ENCODE data around the gene CTCF. TPM values are rescaled to one million over a fixed set of nuclear protein-coding genes. Genes with fewer than 3 reads are reported as not detected.

The CTCF gene
- total RNA-seq, 1 experiment from 2014 or later: 30.3 TPM

- BruUV-seq (replicated peaks): no TSS peak
- ATAC-seq (peak; percentile 56), DNase-seq (no peak)
Measured at GRCh38 chr16:67653128-67653788, 90.9 kb downstream of the CTCF start.

GRCh38 chr16:67653789-67654402 lies 91.6 kb downstream of the CTCF start:
- Histone ChIP-seq H3K9me2 (replicated peaks; ENCODE audit: low read length) (no peaks in the 10 kb centered on the region), H3K79me2 (ENCODE audit: low read length) (0 out of 2 replicates have a peak, but pooled peaks cover 2% of the 10 kb centered on the region), H3K9ac (ENCODE audit: low read length) (no peak overlapping the region), H3K27me3 (ENCODE audit: low read length) (no peaks in the 10 kb centered on the region), H2AFZ (ENCODE audit: low read length) (no peak overlapping the region), H3K4me3 (ENCODE audit: low read length) (peak overlapping the region; percentile 68), H3K27ac (ENCODE audit: low read length) (no peak overlapping the region), H3K36me3 (ENCODE audit: low read depth, low read length) (no peaks in the 10 kb centered on the region), H3K4me2 (ENCODE audit: low read length) (peak overlapping the region; percentile 91), H3F3A (ENCODE audit: low read length, unreplicated experiment) (no peaks in the 10 kb centered on the region), H3K4me1 (ENCODE audit: insufficient read depth, low read length) (peaks cover 2% of the 10 kb centered on the region; the same call in 1 of the 2 replicates), H4K20me1 (ENCODE audit: low read length) (no peaks in the 10 kb centered on the region), H3K9me3 (ENCODE audit: low read length) (no peaks in the 10 kb centered on the region)
- DNase-seq (no peak), ATAC-seq (peak; percentile 21)
- ChIA-PET CTCF (interaction anchor here (0.5 kb wide), 1 partner anchor 149 kb away, joined by 4 read pairs; no protein-coding TSS in a partner anchor), POLR2A (ENCODE audit: unreplicated experiment) (no interaction called here)
- TF ChIP-seq EZH2 (IDR thresholded peaks at IDR 0.05; ENCODE audit: low read length, unreplicated experiment) (no peak), CTCF (conservative IDR thresholded peaks at IDR 0.05; ENCODE audit: low read depth, low read length) (no peak), EZH2phosphoT487 (IDR thresholded peaks at IDR 0.05; ENCODE audit: borderline replicate concordance, low read length) (no peak)
- no TSS peak for BruUV-seq (replicated peaks)
- intact Hi-C loops (cut with micrococcal nuclease): no loop called here

More at GRCh38 chr16:67653128-67653788, 90.9 kb downstream of the CTCF start:
- H3K4me1 ChIP-seq (ENCODE audit: insufficient read depth, low read length): no peaks in the 10 kb centered on the region; the same call in 1 of the 2 replicates
- H3K79me2 ChIP-seq (ENCODE audit: low read length): no peaks in the 10 kb centered on the region
- H3K9me3 ChIP-seq (ENCODE audit: low read length): no peaks in the 10 kb centered on the region
- POLR2A ChIA-PET (ENCODE audit: unreplicated experiment): no interaction called here
- H3K36me3 ChIP-seq (ENCODE audit: low read depth, low read length): no peaks in the 10 kb centered on the region
- H2AFZ ChIP-seq (ENCODE audit: low read length): 0 out of 2 replicates have a peak overlapping the region, but pooled peaks have one; percentile 13
- no peaks in the 10 kb centered on the region for H3K27me3 ChIP-seq (ENCODE audit: low read length)
- H4K20me1 ChIP-seq (ENCODE audit: low read length): no peaks in the 10 kb centered on the region
- H3F3A ChIP-seq (ENCODE audit: low read length, unreplicated experiment): no peaks in the 10 kb centered on the region
- peak overlapping the region; percentile 68 for H3K4me3 ChIP-seq (ENCODE audit: low read length)
- peak overlapping the region; percentile 91 for H3K4me2 ChIP-seq (ENCODE audit: low read length)
- intact Hi-C loops (cut with micrococcal nuclease): no loop called here
- H3K27ac ChIP-seq (ENCODE audit: low read length): no peak overlapping the region
- no peak overlapping the region for H3K9ac ChIP-seq (ENCODE audit: low read length)
- CTCF ChIA-PET: interaction anchor here (0.6 kb wide), 1 partner anchor 91 kb away, joined by 3 read pairs; the partner anchor contains the start of gene CTCF
- no peaks in the 10 kb centered on the region for H3K9me2 ChIP-seq (replicated peaks; ENCODE audit: low read length)
- TF ChIP-seq CTCF (conservative IDR thresholded peaks at IDR 0.05; ENCODE audit: low read depth, low read length) (peak; percentile 28; the same call in 1 of the 2 replicates), EZH2phosphoT487 (IDR thresholded peaks at IDR 0.05; ENCODE audit: borderline replicate concordance, low read length) (no peak)
